ENCODE data around the gene JCAD. TPM values are rescaled to one million over a fixed set of nuclear protein-coding genes. Genes with fewer than 3 reads are reported as not detected.
"Not testable (repeated sequence)": the region's sequence is repeated elsewhere in the genome, so short reads cannot be mapped to it uniquely, and the experiment has no call there.

The JCAD gene
- total and polyA plus RNA-seq, 7 experiments from 2014 or later, result 0.44 to 0.56 TPM; not detected in 5

- intact Hi-C loops (cut with micrococcal nuclease), result no loop called here
- DNase-seq (no peak), ATAC-seq (no peak)
- Histone ChIP-seq H3K4me3 (ENCODE audit: low read length) (no peak overlapping the region), H3K4me1 (ENCODE audit: control insufficient read depth in 2 of 2, insufficient read depth in 2 of 2, low read length in 2 of 2) (no peaks in the 10 kb centered on the region), H3K27ac (ENCODE audit: low read depth, low read length) (no peak overlapping the region), H3K9me3 (ENCODE audit: control insufficient read depth in 2 of 3, low read length in 3 of 3) (peaks cover 0 to 10% (median 0%) of the 10 kb centered on the region in 3 experiments), H3K27me3 (ENCODE audit: control insufficient read depth in 2 of 2, insufficient read depth in 2 of 2, low read length in 2 of 2) (no peaks in the 10 kb centered on the region), H3K36me3 (ENCODE audit: control insufficient read depth in 2 of 3, insufficient read depth in 3 of 3, low read length in 3 of 3) (no peaks in the 10 kb centered on the region)
- H3K27ac Mint-ChIP-seq, result no peak overlapping the region
- peaks cover 2 to 26% (median 13%) of the 10 kb centered on the region in 11 donors for H3K9me3 Mint-ChIP-seq
- ChIA-PET POLR2A (interaction anchor here (0.6 kb wide), 1 partner anchor 116 kb away, joined by 3 read pairs; no protein-coding TSS in a partner anchor), CTCF (no interaction called here)
- no peak overlapping the region for H3K4me3 Mint-ChIP-seq
- no peaks in the 10 kb centered on the region for H3K4me1 Mint-ChIP-seq
- peaks cover 12 to 24% (median 18%) of the 10 kb centered on the region in 5 donors for H3K27me3 Mint-ChIP-seq
- H3K36me3 Mint-ChIP-seq, result peaks cover 0 to 3% (median 0%) of the 10 kb centered on the region in 5 donors
Measured at GRCh38 chr10:29980084-29980483, 79.3 kb downstream of the JCAD start.

- H3K27ac Mint-ChIP-seq; H3K36me3 ChIP-seq (ENCODE audit: control insufficient read depth in 2 of 3, insufficient read depth in 3 of 3, low read length in 3 of 3); POLR2A ChIA-PET; H3K36me3 Mint-ChIP-seq; H3K4me3 Mint-ChIP-seq; H3K27me3 ChIP-seq (ENCODE audit: control insufficient read depth in 2 of 2, insufficient read depth in 2 of 2, low read length in 2 of 2); H3K4me3 ChIP-seq (ENCODE audit: low read length); CTCF ChIA-PET; intact Hi-C loops (cut with micrococcal nuclease); H3K27ac ChIP-seq (ENCODE audit: low read depth, low read length); H3K4me1 ChIP-seq (ENCODE audit: control insufficient read depth in 2 of 2, insufficient read depth in 2 of 2, low read length in 2 of 2); DNase-seq; ATAC-seq; H3K4me1 Mint-ChIP-seq: not testable (repeated sequence)
- H3K9me3 ChIP-seq (ENCODE audit: control insufficient read depth in 2 of 3, low read length in 3 of 3), result peaks cover 0 to 10% (median 0%) of the 10 kb centered on the region in 3 experiments
- peaks cover 10 to 22% (median 18%) of the 10 kb centered on the region in 5 donors for H3K27me3 Mint-ChIP-seq
- peaks cover 3 to 32% (median 18%) of the 10 kb centered on the region in 11 donors for H3K9me3 Mint-ChIP-seq
Measured at GRCh38 chr10:29979421-29979779, 80.0 kb downstream of the JCAD start.

GRCh38 chr10:29977171-29977570 is 82.2 kb downstream of the JCAD start:
- Histone ChIP-seq H3K4me1 (ENCODE audit: control insufficient read depth in 2 of 2, insufficient read depth in 2 of 2, low read length in 2 of 2) (no peaks in the 10 kb centered on the region), H3K27me3 (ENCODE audit: control insufficient read depth in 2 of 2, insufficient read depth in 2 of 2, low read length in 2 of 2) (no peaks in the 10 kb centered on the region), H3K36me3 (ENCODE audit: control insufficient read depth in 2 of 3, insufficient read depth in 3 of 3, low read length in 3 of 3) (no peaks in the 10 kb centered on the region), H3K27ac (ENCODE audit: low read depth, low read length) (no peak overlapping the region), H3K9me3 (ENCODE audit: control insufficient read depth in 2 of 3, low read length in 3 of 3) (no peaks in the 10 kb centered on the region), H3K4me3 (ENCODE audit: low read length) (no peak overlapping the region)
- H3K27ac Mint-ChIP-seq, result no peak overlapping the region
- no peak overlapping the region for H3K4me3 Mint-ChIP-seq
- no peaks in the 10 kb centered on the region for H3K4me1 Mint-ChIP-seq
- peaks cover 11 to 30% (median 18%) of the 10 kb centered on the region in 5 donors for H3K27me3 Mint-ChIP-seq
- ChIA-PET CTCF (interaction anchor here (0.6 to 0.8 kb wide), 2 partner anchors 12 to 1611 kb away, joined by 3 read pairs; no protein-coding TSS in a partner anchor), POLR2A (no interaction called here)
- H3K9me3 Mint-ChIP-seq, result peaks cover under 1 to 24% (median 8%) of the 10 kb centered on the region in 11 donors
- intact Hi-C loops (cut with micrococcal nuclease), result no loop called here
- ATAC-seq, result no peak
- no peak for DNase-seq
- H3K36me3 Mint-ChIP-seq, result peaks cover 0 to 4% (median 0%) of the 10 kb centered on the region in 5 donors

GRCh38 chr10:29976134-29976533 is 83.3 kb downstream of the JCAD start:
- H3K36me3 Mint-ChIP-seq, result peaks cover 0 to 4% (median 0%) of the 10 kb centered on the region in 5 donors
- H3K27ac Mint-ChIP-seq, result no peak overlapping the region
- no peak overlapping the region for H3K4me3 Mint-ChIP-seq
- intact Hi-C loops (cut with micrococcal nuclease), result no loop called here
- H3K9me3 ChIP-seq (ENCODE audit: control insufficient read depth in 2 of 3, low read length in 3 of 3), result no peaks in the 10 kb centered on the region
- no peaks in the 10 kb centered on the region for H3K4me1 Mint-ChIP-seq
- no peak overlapping the region for H3K27ac ChIP-seq (ENCODE audit: low read depth, low read length)
- ChIA-PET CTCF (interaction anchor here (1.2 kb wide), 1 partner anchor 20 kb away, joined by 4 read pairs; no protein-coding TSS in a partner anchor), POLR2A (no interaction called here)
- H3K36me3 ChIP-seq (ENCODE audit: control insufficient read depth in 2 of 3, insufficient read depth in 3 of 3, low read length in 3 of 3), result no peaks in the 10 kb centered on the region
- no peak overlapping the region for H3K4me3 ChIP-seq (ENCODE audit: low read length)
- H3K27me3 ChIP-seq (ENCODE audit: control insufficient read depth in 2 of 2, insufficient read depth in 2 of 2, low read length in 2 of 2), result no peaks in the 10 kb centered on the region
- ATAC-seq (no peak), DNase-seq (no peak)
- no peaks in the 10 kb centered on the region for H3K4me1 ChIP-seq (ENCODE audit: control insufficient read depth in 2 of 2, insufficient read depth in 2 of 2, low read length in 2 of 2)
- peaks cover 0 to 19% (median 8%) of the 10 kb centered on the region in 11 donors for H3K9me3 Mint-ChIP-seq
- H3K27me3 Mint-ChIP-seq, result peaks cover 12 to 30% (median 18%) of the 10 kb centered on the region in 5 donors

DNA sequence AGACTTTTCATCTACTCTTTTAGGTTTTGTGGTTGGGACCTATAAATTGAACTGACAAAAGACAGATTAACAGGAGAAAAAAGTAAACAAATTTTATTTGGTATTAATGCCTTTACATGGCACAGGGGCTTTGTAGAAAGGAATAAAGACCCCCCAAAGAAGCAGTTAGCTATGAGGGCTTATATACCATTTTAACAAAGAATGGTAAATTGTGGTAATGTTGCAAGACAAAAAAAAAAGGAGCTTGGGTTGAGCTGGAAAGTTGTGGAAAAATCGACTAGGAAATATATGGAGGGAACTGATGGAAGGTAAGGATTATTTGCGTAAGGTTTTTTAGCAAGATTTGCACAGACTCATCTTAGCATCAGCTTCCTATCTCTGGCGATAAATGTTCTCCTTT is 84.6 kb downstream of the JCAD start:
- intact Hi-C loops (cut with micrococcal nuclease), result no loop called here
- H3K27ac Mint-ChIP-seq, result no peak overlapping the region
- H3K9me3 ChIP-seq (ENCODE audit: control insufficient read depth in 2 of 3, low read length in 3 of 3), result no peaks in the 10 kb centered on the region
- H3K36me3 Mint-ChIP-seq, result peaks cover 0 to 4% (median 0%) of the 10 kb centered on the region in 5 donors
- H3K27me3 Mint-ChIP-seq, result peaks cover 8 to 35% (median 19%) of the 10 kb centered on the region in 5 donors
- H3K4me1 Mint-ChIP-seq, result no peaks in the 10 kb centered on the region
- no peaks in the 10 kb centered on the region for H3K27me3 ChIP-seq (ENCODE audit: control insufficient read depth in 2 of 2, insufficient read depth in 2 of 2, low read length in 2 of 2)
- H3K4me3 ChIP-seq (ENCODE audit: low read length), result no peak overlapping the region
- ChIA-PET CTCF (interaction anchor here (1.2 kb wide), 1 partner anchor 21 kb away, joined by 4 read pairs; no protein-coding TSS in a partner anchor), POLR2A (no interaction called here)
- no peak overlapping the region for H3K27ac ChIP-seq (ENCODE audit: low read depth, low read length)
- ATAC-seq (no peak), DNase-seq (no peak)
- no peaks in the 10 kb centered on the region for H3K4me1 ChIP-seq (ENCODE audit: control insufficient read depth in 2 of 2, insufficient read depth in 2 of 2, low read length in 2 of 2)
- no peak overlapping the region for H3K4me3 Mint-ChIP-seq
- H3K9me3 Mint-ChIP-seq, result peaks cover 0 to 19% (median 8%) of the 10 kb centered on the region in 11 donors
- H3K36me3 ChIP-seq (ENCODE audit: control insufficient read depth in 2 of 3, insufficient read depth in 3 of 3, low read length in 3 of 3), result no peaks in the 10 kb centered on the region

- Histone ChIP-seq H3K36me3 (ENCODE audit: control insufficient read depth in 2 of 3, insufficient read depth in 3 of 3, low read length in 3 of 3) (no peaks in the 10 kb centered on the region), H3K4me3 (ENCODE audit: low read length) (no peak overlapping the region), H3K27ac (ENCODE audit: low read depth, low read length) (no peak overlapping the region), H3K9me3 (ENCODE audit: control insufficient read depth in 2 of 3, low read length in 3 of 3) (no peaks in the 10 kb centered on the region), H3K4me1 (ENCODE audit: control insufficient read depth in 2 of 2, insufficient read depth in 2 of 2, low read length in 2 of 2) (no peaks in the 10 kb centered on the region), H3K27me3 (ENCODE audit: control insufficient read depth in 2 of 2, insufficient read depth in 2 of 2, low read length in 2 of 2) (no peaks in the 10 kb centered on the region)
- DNase-seq (no peak), ATAC-seq (no peak)
- peaks cover 0 to 4% (median 0%) of the 10 kb centered on the region in 5 donors for H3K36me3 Mint-ChIP-seq
- POLR2A ChIA-PET, result no interaction called here
- H3K9me3 Mint-ChIP-seq, result peaks cover 0 to 19% (median 8%) of the 10 kb centered on the region in 11 donors
- CTCF ChIA-PET, result no interaction called here
- H3K4me3 Mint-ChIP-seq, result no peak overlapping the region
- H3K27me3 Mint-ChIP-seq, result peaks cover 8 to 35% (median 19%) of the 10 kb centered on the region in 5 donors
- no peaks in the 10 kb centered on the region for H3K4me1 Mint-ChIP-seq
- intact Hi-C loops (cut with micrococcal nuclease), result no loop called here
- H3K27ac Mint-ChIP-seq, result no peak overlapping the region
Measured at GRCh38 chr10:29973921-29974320, 85.5 kb downstream of the JCAD start.

GRCh38 chr10:29970576-29970975 is 88.8 kb downstream of the JCAD start:
- Histone ChIP-seq H3K36me3 (ENCODE audit: control insufficient read depth in 2 of 3, insufficient read depth in 3 of 3, low read length in 3 of 3) (no peaks in the 10 kb centered on the region), H3K4me1 (ENCODE audit: control insufficient read depth in 2 of 2, insufficient read depth in 2 of 2, low read length in 2 of 2) (no peaks in the 10 kb centered on the region), H3K4me3 (ENCODE audit: low read length) (no peak overlapping the region), H3K27ac (ENCODE audit: low read depth, low read length) (no peak overlapping the region), H3K9me3 (ENCODE audit: control insufficient read depth in 2 of 3, low read length in 3 of 3) (no peaks in the 10 kb centered on the region), H3K27me3 (ENCODE audit: control insufficient read depth in 2 of 2, insufficient read depth in 2 of 2, low read length in 2 of 2) (no peaks in the 10 kb centered on the region)
- Mint-ChIP-seq H3K27me3 (peaks cover 3 to 25% (median 11%) of the 10 kb centered on the region in 5 donors), H3K36me3 (peaks cover 0 to 4% (median 0%) of the 10 kb centered on the region in 5 donors), H3K9me3 (peaks cover 0 to 19% (median 8%) of the 10 kb centered on the region in 11 donors), H3K27ac (no peak overlapping the region), H3K4me1 (no peaks in the 10 kb centered on the region), H3K4me3 (no peak overlapping the region)
- ChIA-PET POLR2A (no interaction called here), CTCF (no interaction called here)
- DNase-seq (no peak), ATAC-seq (no peak)
- intact Hi-C loops (cut with micrococcal nuclease), result no loop called here
